GM12878 (cell line): ENCODE measurements around the gene EYA2. TPM values are rescaled to one million over a fixed set of nuclear protein-coding genes. Genes with fewer than 3 reads are reported as not detected.

Source experiments
- ATAC-seq: fragments of 200-7000 bp; cut with Tn5 transposase; 3 replicates; pipeline ENCODE4 v1.9.1; 2020; ENCODE audit warnings: mild to moderate bottlenecking, moderate library complexity
- BruUV-seq: library from RNA; stranded (reverse); fragments of 400-500 nt; replicated peaks from 2 replicates; lab custom pipeline; 2021; lab: Mats Ljungman, UMichigan
- CTCF ChIA-PET: fragments of 300-600 bp; sonication (Branson Sonifier 250); formaldehyde crosslinking; extraction: SDS; loops from one replicate; lab custom pipeline; 2021; ENCODE audit warnings: inconsistent platforms; lab: Yijun Ruan, JAX
- POLR2A ChIA-PET: fragments of 350-600 bp; formaldehyde crosslinking; extraction: SDS; loops from one replicate; lab custom pipeline; 2021; ENCODE audit warnings: inconsistent platforms; lab: Charles Lee
- RAD21 ChIA-PET: fragments of 300-600 bp; sonication (Branson Sonifier 250); formaldehyde crosslinking; loops from one replicate; lab custom pipeline; 2023; ENCODE audit warnings: antibody characterized with exemption; ENCODE audit not compliant: unreplicated experiment; lab: Charles Lee
- SMC1A ChIA-PET: fragments of 300-600 bp; sonication (Branson Sonifier 250); formaldehyde crosslinking; loops from one replicate; lab custom pipeline; 2023; ENCODE audit not compliant: unreplicated experiment, uncharacterized antibody; lab: Charles Lee
- DNase-seq: peaks from one replicate; pipeline ENCODE4 v3.0.0-alpha.2; 2011; ENCODE audit warnings: low read depth, low spot score
- FAIRE-seq: peaks from 3 replicates; lab custom pipeline; 2011; peaks lifted over from hg19 to GRCh38; lab: Jason Lieb, UNC
- H2AFZ ChIP-seq: 2 replicates; pipeline ENCODE4 v1.6.0; 2011; ENCODE audit warnings: low read depth, low read length, control low read depth; ENCODE audit not compliant: control insufficient read depth
- H3K27ac ChIP-seq: 2 replicates; pipeline ENCODE4 v1.5.1; 2011; ENCODE audit warnings: control low read depth; ENCODE audit not compliant: control insufficient read depth, insufficient read depth
- H3K27me3 ChIP-seq, 2 experiments: replicated peaks in 1 of 2; 2 replicates each; pipeline versions ENCODE4 v1.6.0 to v1.6.1; 2011; ENCODE audit warnings: low read length in 1 of 2; ENCODE audit not compliant: control insufficient read depth in 2 of 2, insufficient read depth in 2 of 2
- H3K36me3 ChIP-seq, 2 experiments: 2 replicates each; pipeline ENCODE4 v1.5.1; 2011; ENCODE audit warnings: low read length in 1 of 2; ENCODE audit not compliant: control insufficient read depth in 2 of 2, insufficient read depth in 2 of 2
- H3K4me1 ChIP-seq: 2 replicates; pipeline ENCODE4 v1.6.1; 2011; ENCODE audit warnings: mild to moderate bottlenecking, low read length, moderate library complexity, mixed read lengths; ENCODE audit not compliant: control insufficient read depth, insufficient read depth
- H3K4me2 ChIP-seq: 2 replicates; pipeline ENCODE4 v1.6.0; 2011; ENCODE audit warnings: control low read depth; ENCODE audit not compliant: control insufficient read depth, insufficient read depth
- H3K4me3 ChIP-seq: fragments of 200-600 bp; sonication (generic); 2 replicates; pipeline ENCODE4 v1.5.1; 2016
- H3K79me2 ChIP-seq: 2 replicates; pipeline ENCODE4 v1.6.0; 2011; ENCODE audit warnings: low read length; ENCODE audit not compliant: control insufficient read depth, insufficient read depth
- H3K9ac ChIP-seq: 2 replicates; pipeline ENCODE4 v1.8.0; 2011; ENCODE audit warnings: low read length, control low read depth, mixed read lengths; ENCODE audit not compliant: control insufficient read depth, insufficient read depth
- H3K9me3 ChIP-seq: replicated peaks from 3 replicates; pipeline ENCODE4 v1.5.1; 2011; ENCODE audit warnings: mild to moderate bottlenecking, low read length; ENCODE audit not compliant: control insufficient read depth, insufficient read depth
- H4K20me1 ChIP-seq: 2 replicates; pipeline ENCODE4 v1.6.0; 2011; ENCODE audit not compliant: control insufficient read depth, insufficient read depth
- CHD4 ChIP-seq: fragments of 200-600 bp; sonication (generic); IDR thresholded peaks from 2 replicates; pipeline ENCODE4 v1.6.1; 2016; ENCODE audit warnings: mild to moderate bottlenecking
- EP300 ChIP-seq, 2 experiments: fragments of 150-350 bp in 1 of 2; IDR thresholded peaks; 2 replicates each; pipeline ENCODE4 v1.6.1; 2011 to 2012; ENCODE audit warnings: low read depth in 2 of 2, low read length in 2 of 2, borderline replicate concordance in 1 of 2, improper control_type of control experiment in 1 of 2, inconsistent platforms in 1 of 2; ENCODE audit not compliant: control insufficient read depth in 1 of 2
- FOXM1 ChIP-seq: IDR thresholded peaks from 2 replicates; pipeline ENCODE4 v1.6.1; 2012; ENCODE audit warnings: low read depth, mild to moderate bottlenecking, inconsistent platforms, low read length, moderate library complexity
- NFYA ChIP-seq: IDR thresholded peaks from 2 replicates; pipeline ENCODE4 v1.6.1; 2011; ENCODE audit warnings: low read depth, mild to moderate bottlenecking, low read length, improper control_type of control experiment, borderline replicate concordance
- SMAD5 ChIP-seq: IDR thresholded peaks from 2 replicates; pipeline ENCODE4 v1.6.1; 2016; ENCODE audit warnings: antibody characterized with exemption, low read depth
- ZNF274 ChIP-seq: IDR thresholded peaks from one replicate; pipeline ENCODE4 v1.8.0; 2011; ENCODE audit not compliant: insufficient read length, insufficient read depth
- WGBS: methylation state at CpG from one replicate; pipeline ENCODE4 v1.1.6; 2016; ENCODE audit warnings: low lambda C conversion rate; ENCODE audit not compliant: insufficient replicate concordance, insufficient coverage; ENCODE audit errors: missing lambda C conversion rate; 5-methylcytosine and 5-hydroxymethylcytosine counted together
- in situ Hi-C: fragments of 300-500 bp; cut with MboI; formaldehyde crosslinking; loops from 9 replicates; pipeline ENCODE4 v1.14.3; 2018; ENCODE audit warnings: mixed read lengths
- intact Hi-C: fragments of 100-400 bp; cut with micrococcal nuclease; formaldehyde crosslinking; loops from one replicate; pipeline ENCODE4 v1.14.2; 2022; ENCODE audit not compliant: unreplicated experiment
- polyA plus RNA-seq, 11 experiments: library from polyadenylated mRNA; depleted of rRNA in 4 of 11; unstranded in 6 of 11; stranded (reverse) in 5 of 11; fragments of >200 nt; fragmentation: Nextera tagmentation in 4 of 11; fragmentation: Illumina TruSeq in 1 of 11; extraction: Ambion mirVana in 4 of 11; extraction: Trizol in 1 of 11; gene quantifications; 1 replicate in 1 of 11; 2 replicates in 10 of 11; pipeline versions ENCODE4 v1.2.1 to v1.2.3, GENCODE V29; 2011 to 2016; ENCODE audit warnings: inconsistent platforms in 2 of 11, missing spikeins in 2 of 11, low read depth in 1 of 11
- total RNA-seq, 4 experiments: library from RNA; depleted of rRNA in 3 of 4; stranded (reverse); fragments of >200 nt in 3 of 4; fragmentation: Illumina TruSeq in 1 of 4; extraction: Trizol in 1 of 4; gene quantifications; 2 replicates each; pipeline versions ENCODE4 v1.2.1 to v1.2.3, GENCODE V29; 2013 to 2021
- TF ChIP-seq, protein P1 (sequence below): fragments of 450-650 bp; IDR thresholded peaks from 2 replicates; pipeline ENCODE4 v1.6.1; 2017; ENCODE audit warnings: mild to moderate bottlenecking, low read depth, inconsistent platforms; ENCODE audit not compliant: poor library complexity, severe bottlenecking
- TF ChIP-seq, protein P2 (sequence below): fragments of 450-650 bp; IDR thresholded peaks from 2 replicates; pipeline ENCODE4 v1.6.1; 2016; ENCODE audit warnings: mild to moderate bottlenecking
- TF ChIP-seq, protein P3 (sequence below): fragments of 450-650 bp; IDR thresholded peaks from 2 replicates; pipeline ENCODE4 v1.6.1; 2017; ENCODE audit warnings: mild to moderate bottlenecking, moderate library complexity

Gene EYA2
- total and polyA plus RNA-seq, 10 of the 15 experiments (the other 5 are each of a cell fraction or from before 2014, with no cell fraction given) = 0.20 TPM; not detected in 9

DNA sequence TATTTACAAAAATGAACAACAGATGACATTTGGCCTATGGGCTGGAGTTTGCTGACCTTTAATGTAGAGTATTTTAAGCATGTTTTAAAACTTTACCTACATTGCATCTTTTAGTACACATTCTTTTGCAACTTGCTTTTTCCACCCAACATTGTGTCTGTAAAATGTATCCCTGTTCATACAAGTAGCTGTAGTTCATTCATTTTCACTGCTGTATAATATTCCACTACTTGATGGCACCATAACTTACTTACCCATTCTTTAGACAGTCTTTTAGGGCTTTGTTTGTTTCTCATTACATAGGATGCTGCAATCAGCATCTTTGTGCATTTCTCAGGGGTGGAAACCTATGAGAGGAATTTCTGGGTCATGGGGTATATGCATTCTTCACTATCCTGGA is 115.1 kb downstream of the EYA2 start (continued):
- TF ChIP-seq EP300 (IDR thresholded peaks at IDR 0.05; ENCODE audit: borderline replicate concordance in 1 of 2, control insufficient read depth in 1 of 2, low read depth in 2 of 2, low read length in 2 of 2) = no peak
- no peak for TF ChIP-seq FOXM1
- no peak for TF ChIP-seq NFYA
- TF ChIP-seq, protein P1, sequence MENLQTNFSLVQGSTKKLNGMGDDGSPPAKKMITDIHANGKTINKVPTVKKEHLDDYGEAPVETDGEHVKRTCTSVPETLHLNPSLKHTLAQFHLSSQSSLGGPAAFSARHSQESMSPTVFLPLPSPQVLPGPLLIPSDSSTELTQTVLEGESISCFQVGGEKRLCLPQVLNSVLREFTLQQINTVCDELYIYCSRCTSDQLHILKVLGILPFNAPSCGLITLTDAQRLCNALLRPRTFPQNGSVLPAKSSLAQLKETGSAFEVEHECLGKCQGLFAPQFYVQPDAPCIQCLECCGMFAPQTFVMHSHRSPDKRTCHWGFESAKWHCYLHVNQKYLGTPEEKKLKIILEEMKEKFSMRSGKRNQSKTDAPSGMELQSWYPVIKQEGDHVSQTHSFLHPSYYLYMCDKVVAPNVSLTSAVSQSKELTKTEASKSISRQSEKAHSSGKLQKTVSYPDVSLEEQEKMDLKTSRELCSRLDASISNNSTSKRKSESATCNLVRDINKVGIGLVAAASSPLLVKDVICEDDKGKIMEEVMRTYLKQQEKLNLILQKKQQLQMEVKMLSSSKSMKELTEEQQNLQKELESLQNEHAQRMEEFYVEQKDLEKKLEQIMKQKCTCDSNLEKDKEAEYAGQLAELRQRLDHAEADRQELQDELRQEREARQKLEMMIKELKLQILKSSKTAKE = no peak
- no peak for TF ChIP-seq SMAD5

DNA sequence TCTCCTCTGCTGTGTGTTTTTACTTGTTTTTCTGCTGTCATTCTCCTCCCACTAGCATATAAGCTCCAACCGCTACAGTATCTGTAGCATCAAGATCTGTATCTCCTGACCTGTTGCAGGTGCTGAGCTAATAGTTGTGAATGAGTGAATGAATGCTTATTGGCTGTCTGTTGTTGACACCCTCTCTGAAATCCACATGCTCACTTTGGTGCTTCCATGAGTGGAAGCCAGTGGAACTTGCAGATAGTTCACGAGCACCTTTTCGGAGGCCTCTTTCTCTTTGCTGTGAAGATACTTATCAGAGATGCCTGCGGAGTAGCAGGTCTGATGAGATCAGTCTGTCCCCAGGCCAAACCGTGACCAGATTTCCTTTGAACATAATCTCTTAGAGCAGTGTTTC is 117.3 kb downstream of the EYA2 start:
- H3K9ac ChIP-seq = no peak overlapping the region
- in situ Hi-C loops = no loop called here
- SMC1A ChIA-PET = interaction anchor here (0.6 kb wide), 1 partner anchor 12 kb away, joined by 3 read pairs; no protein-coding TSS in a partner anchor
- RAD21 ChIA-PET = no interaction called here
- ATAC-seq = no peak
- no peaks in the 10 kb centered on the region for H3K9me3 ChIP-seq
- no peak overlapping the region for H3K4me2 ChIP-seq
- H3K27ac ChIP-seq = no peak overlapping the region
- H3K36me3 ChIP-seq = no peaks in the 10 kb centered on the region
- no peaks in the 10 kb centered on the region for H3K79me2 ChIP-seq
- H3K4me3 ChIP-seq = no peak overlapping the region
- H3K27me3 ChIP-seq = peaks cover 0 to 5% of the 10 kb centered on the region in 2 experiments; a peak in 3 of 4 replicates
- TF ChIP-seq CHD4 = no peak
- TF ChIP-seq ZNF274 = no peak
- TF ChIP-seq, protein P2, sequence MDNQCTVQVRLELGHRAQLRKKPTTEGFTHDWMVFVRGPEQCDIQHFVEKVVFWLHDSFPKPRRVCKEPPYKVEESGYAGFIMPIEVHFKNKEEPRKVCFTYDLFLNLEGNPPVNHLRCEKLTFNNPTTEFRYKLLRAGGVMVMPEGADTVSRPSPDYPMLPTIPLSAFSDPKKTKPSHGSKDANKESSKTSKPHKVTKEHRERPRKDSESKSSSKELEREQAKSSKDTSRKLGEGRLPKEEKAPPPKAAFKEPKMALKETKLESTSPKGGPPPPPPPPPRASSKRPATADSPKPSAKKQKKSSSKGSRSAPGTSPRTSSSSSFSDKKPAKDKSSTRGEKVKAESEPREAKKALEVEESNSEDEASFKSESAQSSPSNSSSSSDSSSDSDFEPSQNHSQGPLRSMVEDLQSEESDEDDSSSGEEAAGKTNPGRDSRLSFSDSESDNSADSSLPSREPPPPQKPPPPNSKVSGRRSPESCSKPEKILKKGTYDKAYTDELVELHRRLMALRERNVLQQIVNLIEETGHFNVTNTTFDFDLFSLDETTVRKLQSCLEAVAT = no peak
- TF ChIP-seq, protein P3, sequence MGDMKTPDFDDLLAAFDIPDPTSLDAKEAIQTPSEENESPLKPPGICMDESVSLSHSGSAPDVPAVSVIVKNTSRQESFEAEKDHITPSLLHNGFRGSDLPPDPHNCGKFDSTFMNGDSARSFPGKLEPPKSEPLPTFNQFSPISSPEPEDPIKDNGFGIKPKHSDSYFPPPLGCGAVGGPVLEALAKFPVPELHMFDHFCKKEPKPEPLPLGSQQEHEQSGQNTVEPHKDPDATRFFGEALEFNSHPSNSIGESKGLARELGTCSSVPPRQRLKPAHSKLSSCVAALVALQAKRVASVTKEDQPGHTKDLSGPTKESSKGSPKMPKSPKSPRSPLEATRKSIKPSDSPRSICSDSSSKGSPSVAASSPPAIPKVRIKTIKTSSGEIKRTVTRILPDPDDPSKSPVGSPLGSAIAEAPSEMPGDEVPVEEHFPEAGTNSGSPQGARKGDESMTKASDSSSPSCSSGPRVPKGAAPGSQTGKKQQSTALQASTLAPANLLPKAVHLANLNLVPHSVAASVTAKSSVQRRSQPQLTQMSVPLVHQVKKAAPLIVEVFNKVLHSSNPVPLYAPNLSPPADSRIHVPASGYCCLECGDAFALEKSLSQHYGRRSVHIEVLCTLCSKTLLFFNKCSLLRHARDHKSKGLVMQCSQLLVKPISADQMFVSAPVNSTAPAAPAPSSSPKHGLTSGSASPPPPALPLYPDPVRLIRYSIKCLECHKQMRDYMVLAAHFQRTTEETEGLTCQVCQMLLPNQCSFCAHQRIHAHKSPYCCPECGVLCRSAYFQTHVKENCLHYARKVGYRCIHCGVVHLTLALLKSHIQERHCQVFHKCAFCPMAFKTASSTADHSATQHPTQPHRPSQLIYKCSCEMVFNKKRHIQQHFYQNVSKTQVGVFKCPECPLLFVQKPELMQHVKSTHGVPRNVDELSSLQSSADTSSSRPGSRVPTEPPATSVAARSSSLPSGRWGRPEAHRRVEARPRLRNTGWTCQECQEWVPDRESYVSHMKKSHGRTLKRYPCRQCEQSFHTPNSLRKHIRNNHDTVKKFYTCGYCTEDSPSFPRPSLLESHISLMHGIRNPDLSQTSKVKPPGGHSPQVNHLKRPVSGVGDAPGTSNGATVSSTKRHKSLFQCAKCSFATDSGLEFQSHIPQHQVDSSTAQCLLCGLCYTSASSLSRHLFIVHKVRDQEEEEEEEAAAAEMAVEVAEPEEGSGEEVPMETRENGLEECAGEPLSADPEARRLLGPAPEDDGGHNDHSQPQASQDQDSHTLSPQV = no peak
- no TSS peak for BruUV-seq
- POLR2A ChIA-PET = no interaction called here
- H3K4me1 ChIP-seq = no peaks in the 10 kb centered on the region
- FAIRE-seq = no peak
- intact Hi-C loops = loop anchor here (10.0 kb wide), 1 partner anchor 53 kb away; no protein-coding TSS in a partner anchor
- no peak for DNase-seq
- H2AFZ ChIP-seq = no peak overlapping the region
- WGBS = 52% methylated on average over 5 of the region's 5 CpGs
- no peaks in the 10 kb centered on the region for H4K20me1 ChIP-seq
- CTCF ChIA-PET = no interaction called here
